Activated T-helper 1 cell treated with anti-CD3 and anti-CD28 coated beads, Interleukin-12 subunit alpha, Interleukin-12 subunit beta, Interleukin-2, Interleukin-4 antibody, amounts not matched to agents 30 ng/mL and 10 ng/mL and 1 ng/mL, durations not matched to agents 14 hours and 24 hours and 36 hours (primary cell): ENCODE results near the gene DIRAS3. TPM values are rescaled to one million over a fixed set of nuclear protein-coding genes. Genes with fewer than 3 reads are reported as not detected.

Experiments
- DNase-seq: peaks from one replicate; pipeline ENCODE4 v3.0.0; 2021; ENCODE audit warnings: low spot score
- H3K27ac Mint-ChIP-seq: one replicate; pipeline ENCODE4 v1.8.0; 2021; ENCODE audit warnings: mild to moderate bottlenecking, mixed read lengths
- H3K27me3 Mint-ChIP-seq: one replicate; pipeline ENCODE4 v1.8.0; 2022; ENCODE audit warnings: mild to moderate bottlenecking, moderate library complexity, mixed read lengths; ENCODE audit not compliant: insufficient read depth
- H3K36me3 Mint-ChIP-seq: one replicate; pipeline ENCODE4 v1.8.0; 2021; ENCODE audit warnings: low read depth, mixed read lengths
- H3K4me1 Mint-ChIP-seq: one replicate; pipeline ENCODE4 v1.8.0; 2021; ENCODE audit warnings: low read depth, mixed read lengths
- H3K4me3 Mint-ChIP-seq: one replicate; pipeline ENCODE4 v1.8.0; 2021; ENCODE audit warnings: mild to moderate bottlenecking, moderate library complexity, mixed read lengths
- H3K9me3 Mint-ChIP-seq: one replicate; pipeline ENCODE4 v1.8.0; 2021; ENCODE audit warnings: mixed read lengths
- intact Hi-C: fragments of 100-400 bp; cut with micrococcal nuclease; formaldehyde crosslinking; loops from one replicate; pipeline ENCODE4 v1.15.1; 2024
- total RNA-seq: library from RNA; stranded (reverse); gene quantifications from 2 replicates; pipeline ENCODE4 v1.2.3, GENCODE V29; 2022

DIRAS3 gene
- total RNA-seq, 1 donor from 2014 or later: not detected

GRCh38 chr1:68047659-68048026, 2.8 kb downstream of the DIRAS3 start:
- no peak overlapping the region for H3K4me3 Mint-ChIP-seq
- no peaks in the 10 kb centered on the region for H3K36me3 Mint-ChIP-seq
- no peak overlapping the region for H3K27ac Mint-ChIP-seq
- peaks cover 22% of the 10 kb centered on the region for H3K27me3 Mint-ChIP-seq
- no peak for DNase-seq
- intact Hi-C loops: no loop called here
- no peaks in the 10 kb centered on the region for H3K9me3 Mint-ChIP-seq
- H3K4me1 Mint-ChIP-seq: no peaks in the 10 kb centered on the region

DNA sequence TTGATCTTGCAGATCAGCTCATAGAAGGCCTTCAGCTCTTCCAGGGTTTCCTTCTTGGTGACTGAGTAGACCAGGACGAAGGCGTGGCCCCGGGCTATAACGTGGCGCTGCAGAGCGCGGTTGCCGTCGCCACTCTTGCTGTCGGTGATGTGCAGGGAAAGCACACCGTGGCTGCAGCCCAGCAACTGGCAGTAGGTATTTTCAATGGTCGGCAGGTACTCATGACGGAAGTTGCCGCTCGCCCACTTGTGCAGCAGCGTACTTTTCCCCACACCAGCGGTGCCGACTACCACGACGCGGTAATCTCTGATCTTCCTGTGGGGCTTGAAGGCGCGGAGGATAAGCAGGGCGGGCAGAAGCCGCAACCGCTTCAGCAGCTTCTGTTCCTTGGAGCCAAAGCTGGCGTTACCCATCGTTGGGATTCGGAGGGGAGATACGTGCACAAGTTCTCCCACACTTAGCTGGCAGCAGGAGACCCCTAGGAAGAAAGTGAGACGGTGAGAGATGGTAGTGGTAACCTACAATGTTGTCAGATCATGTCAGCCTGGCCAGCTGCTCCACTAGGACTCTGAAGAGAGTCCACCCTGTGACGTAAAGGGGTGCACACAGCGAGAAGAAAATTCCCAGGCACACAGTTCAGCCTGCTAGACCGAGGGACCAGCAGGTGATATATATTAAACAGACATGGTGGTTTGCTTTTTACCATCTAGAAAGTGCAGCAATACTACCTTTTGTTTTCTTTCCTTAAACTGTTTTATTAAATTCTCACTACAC, 3.4 kb downstream of the DIRAS3 start:
- peaks cover 20% of the 10 kb centered on the region for H3K27me3 Mint-ChIP-seq
- no peak for DNase-seq
- no peak overlapping the region for H3K27ac Mint-ChIP-seq
- intact Hi-C loops: no loop called here
- no peak overlapping the region for H3K4me3 Mint-ChIP-seq
- no peaks in the 10 kb centered on the region for H3K4me1 Mint-ChIP-seq
- no peaks in the 10 kb centered on the region for H3K36me3 Mint-ChIP-seq
- H3K9me3 Mint-ChIP-seq: no peaks in the 10 kb centered on the region

DNA sequence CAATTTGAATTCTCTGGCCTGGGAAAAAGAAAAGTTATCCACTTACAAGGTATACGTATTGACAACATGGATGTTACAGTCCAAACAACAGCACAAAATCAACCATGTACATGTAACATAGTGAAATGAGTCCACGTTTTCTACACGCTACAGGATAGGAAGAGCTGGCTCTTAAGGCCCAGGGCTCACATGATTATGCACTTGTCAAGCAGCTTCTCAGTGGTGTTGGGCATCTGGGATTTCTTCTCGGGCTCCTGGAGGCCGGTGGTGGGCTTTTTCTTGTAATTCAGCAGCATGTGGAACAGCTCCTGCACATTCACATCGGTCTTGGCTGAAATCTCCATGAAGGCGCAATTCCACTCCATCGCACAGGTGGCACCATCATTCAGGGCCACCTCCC, 4.0 kb downstream of the DIRAS3 start:
- Mint-ChIP-seq H3K36me3 (no peaks in the 10 kb centered on the region), H3K4me1 (no peaks in the 10 kb centered on the region), H3K9me3 (no peaks in the 10 kb centered on the region), H3K27ac (no peak overlapping the region), H3K27me3 (peaks cover 18% of the 10 kb centered on the region), H3K4me3 (no peak overlapping the region)
- DNase-seq: no peak
- intact Hi-C loops: no loop called here

- no peak for DNase-seq
- intact Hi-C loops: no loop called here
- Mint-ChIP-seq H3K27ac (no peak overlapping the region), H3K27me3 (peaks cover 14% of the 10 kb centered on the region), H3K4me1 (no peaks in the 10 kb centered on the region), H3K4me3 (no peak overlapping the region), H3K9me3 (no peaks in the 10 kb centered on the region), H3K36me3 (no peaks in the 10 kb centered on the region)
These were observed 4.8 kb downstream of the DIRAS3 start for GRCh38 chr1:68045511-68046180.

GRCh38 chr1:68043443-68044090, 6.9 kb downstream of the DIRAS3 start:
- no peak overlapping the region for H3K4me3 Mint-ChIP-seq
- no peaks in the 10 kb centered on the region for H3K4me1 Mint-ChIP-seq
- intact Hi-C loops: no loop called here
- H3K36me3 Mint-ChIP-seq: no peaks in the 10 kb centered on the region
- H3K27ac Mint-ChIP-seq: no peak overlapping the region
- H3K27me3 Mint-ChIP-seq: peaks cover 4% of the 10 kb centered on the region
- DNase-seq: no peak
- H3K9me3 Mint-ChIP-seq: no peaks in the 10 kb centered on the region

DNA sequence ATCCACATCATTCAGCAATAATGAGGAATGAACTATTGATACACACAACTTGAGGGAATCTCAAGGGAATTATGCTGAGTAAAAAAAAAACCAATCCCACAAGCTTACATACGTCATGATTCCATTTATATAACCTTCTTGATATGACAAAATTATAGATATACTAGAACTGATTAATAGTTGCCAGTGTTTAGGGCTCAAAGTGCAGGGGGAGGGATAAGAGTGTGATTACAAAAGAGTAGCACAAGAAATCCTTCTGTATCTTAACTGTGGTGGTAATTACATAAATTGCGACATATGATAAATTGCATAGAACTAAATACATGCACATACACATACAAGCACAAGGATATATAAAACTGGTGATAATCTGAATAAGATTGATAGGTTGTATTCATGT, 13.5 kb downstream of the DIRAS3 start:
- Mint-ChIP-seq H3K36me3 (no peaks in the 10 kb centered on the region), H3K27ac (no peak overlapping the region), H3K4me3 (no peak overlapping the region), H3K27me3 (peaks cover 2% of the 10 kb centered on the region), H3K4me1 (no peaks in the 10 kb centered on the region), H3K9me3 (peaks cover 6% of the 10 kb centered on the region)
- intact Hi-C loops: no loop called here
- no peak for DNase-seq

- no peaks in the 10 kb centered on the region for H3K4me1 Mint-ChIP-seq
- peaks cover 1% of the 10 kb centered on the region for H3K27me3 Mint-ChIP-seq
- H3K36me3 Mint-ChIP-seq: no peaks in the 10 kb centered on the region
- DNase-seq: no peak
- intact Hi-C loops: no loop called here
- no peaks in the 10 kb centered on the region for H3K9me3 Mint-ChIP-seq
- H3K4me3 Mint-ChIP-seq: no peak overlapping the region
- H3K27ac Mint-ChIP-seq: no peak overlapping the region
These were observed 21.0 kb downstream of the DIRAS3 start for GRCh38 chr1:68029444-68029843.

- H3K27ac Mint-ChIP-seq: no peak overlapping the region
- DNase-seq: no peak
- no peaks in the 10 kb centered on the region for H3K36me3 Mint-ChIP-seq
- H3K4me1 Mint-ChIP-seq: no peaks in the 10 kb centered on the region
- intact Hi-C loops: no loop called here
- no peak overlapping the region for H3K4me3 Mint-ChIP-seq
- H3K27me3 Mint-ChIP-seq: peaks cover 1% of the 10 kb centered on the region
- H3K9me3 Mint-ChIP-seq: no peaks in the 10 kb centered on the region
These were observed 21.9 kb downstream of the DIRAS3 start for GRCh38 chr1:68028566-68028965.

DNA sequence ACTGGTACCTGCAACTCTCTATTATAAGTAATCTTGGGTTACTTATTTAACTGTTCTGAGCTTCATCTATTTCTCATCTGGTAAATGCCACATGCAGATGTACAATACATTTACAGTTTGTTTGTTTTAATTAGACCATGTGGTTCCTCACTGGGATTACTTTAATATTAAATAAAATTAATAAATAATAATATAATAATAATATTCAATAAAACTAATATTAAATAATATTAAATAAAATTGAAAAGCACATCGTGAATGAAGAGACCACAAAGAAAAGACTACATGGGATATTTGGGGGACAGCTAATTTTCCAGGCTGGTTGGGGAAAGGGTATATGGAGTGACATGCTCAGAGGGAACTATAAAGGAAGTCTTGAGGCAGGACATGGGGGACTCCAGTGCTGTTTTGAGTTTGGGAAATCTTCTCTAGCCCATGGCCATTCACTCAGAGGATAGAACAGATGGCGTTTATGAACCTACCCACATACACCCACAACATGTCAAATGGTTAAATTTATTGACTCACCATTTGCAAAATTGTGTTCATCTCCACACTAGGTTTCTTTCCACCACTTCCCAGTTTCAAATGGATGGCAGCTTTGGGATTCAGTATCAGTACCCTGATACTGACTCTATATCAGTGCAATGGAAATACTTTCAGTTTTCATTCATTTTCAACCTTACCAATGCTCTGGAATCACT, 25.6 kb downstream of the DIRAS3 start:
- Mint-ChIP-seq H3K4me1 (no peaks in the 10 kb centered on the region), H3K27me3 (no peaks in the 10 kb centered on the region), H3K36me3 (no peaks in the 10 kb centered on the region), H3K4me3 (no peak overlapping the region), H3K9me3 (no peaks in the 10 kb centered on the region), H3K27ac (no peak overlapping the region)
- intact Hi-C loops: no loop called here
- DNase-seq: no peak

GRCh38 chr1:68016381-68016780, 34.0 kb downstream of the DIRAS3 start:
- Mint-ChIP-seq H3K4me3 (no peak overlapping the region), H3K27ac (no peak overlapping the region), H3K4me1 (no peaks in the 10 kb centered on the region), H3K27me3 (no peaks in the 10 kb centered on the region), H3K9me3 (no peaks in the 10 kb centered on the region), H3K36me3 (no peaks in the 10 kb centered on the region)
- DNase-seq: no peak
- intact Hi-C loops: no loop called here

- Mint-ChIP-seq H3K4me3 (no peak overlapping the region), H3K27ac (no peak overlapping the region), H3K4me1 (no peaks in the 10 kb centered on the region), H3K36me3 (no peaks in the 10 kb centered on the region), H3K27me3 (no peaks in the 10 kb centered on the region), H3K9me3 (no peaks in the 10 kb centered on the region)
- no peak for DNase-seq
- intact Hi-C loops: no loop called here
These were observed 34.5 kb downstream of the DIRAS3 start for GRCh38 chr1:68015971-68016370.

DNA sequence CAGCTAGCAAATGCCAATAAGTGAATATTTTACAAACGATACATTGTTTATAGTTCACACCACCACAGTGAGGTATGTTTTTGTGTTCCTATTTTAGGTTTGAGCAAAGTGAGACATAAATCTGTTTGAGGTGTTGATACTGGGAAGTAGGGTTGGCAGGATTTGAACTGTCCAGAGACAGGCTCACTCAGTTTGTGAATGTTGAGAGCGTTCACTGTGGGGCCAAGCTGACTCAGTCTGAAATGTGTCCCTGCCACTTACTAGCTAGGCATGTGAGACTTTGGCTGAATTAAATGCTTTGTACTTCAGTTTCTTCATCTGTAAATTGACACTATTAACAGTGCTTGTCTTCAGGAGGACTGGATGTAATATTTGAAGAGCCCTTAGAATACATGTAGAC, 35.1 kb downstream of the DIRAS3 start:
- intact Hi-C loops: no loop called here
- no peaks in the 10 kb centered on the region for H3K36me3 Mint-ChIP-seq

DNA sequence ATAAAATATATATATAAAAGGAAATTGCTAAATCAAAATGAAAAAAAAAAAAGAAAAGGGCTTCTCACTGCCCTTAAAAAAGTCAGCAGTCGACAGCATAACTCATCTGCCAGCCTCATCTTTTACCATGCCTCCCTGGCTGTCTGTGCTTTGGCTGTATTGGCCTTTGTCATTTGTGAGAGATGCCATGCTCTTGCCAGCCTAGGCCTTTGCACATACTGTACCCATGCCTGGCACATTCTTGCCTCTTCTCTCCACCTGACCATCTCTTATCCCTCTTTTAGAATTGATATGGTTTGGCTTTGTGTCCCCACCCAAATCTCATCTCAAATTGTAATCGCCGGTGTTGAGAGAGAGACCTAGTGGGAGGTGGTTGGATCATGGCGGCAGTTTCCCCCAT, 37.1 kb downstream of the DIRAS3 start:
- Mint-ChIP-seq H3K4me1 (no peaks in the 10 kb centered on the region), H3K27ac (no peak overlapping the region), H3K4me3 (no peak overlapping the region), H3K36me3 (no peaks in the 10 kb centered on the region), H3K9me3 (no peaks in the 10 kb centered on the region), H3K27me3 (no peaks in the 10 kb centered on the region)
- intact Hi-C loops: no loop called here
- no peak for DNase-seq

More for the DNA sequence above, 35.1 kb downstream of the DIRAS3 start:
- no peak overlapping the region for H3K4me3 Mint-ChIP-seq
- H3K27me3 Mint-ChIP-seq: no peaks in the 10 kb centered on the region
- DNase-seq: no peak
- H3K4me1 Mint-ChIP-seq: no peaks in the 10 kb centered on the region
- no peak overlapping the region for H3K27ac Mint-ChIP-seq
- H3K9me3 Mint-ChIP-seq: no peaks in the 10 kb centered on the region
